GM19455 (cell line): ENCODE results near the gene OS9.

Experiments
- ATAC-seq: cut with Tn5 transposase; IDR thresholded peaks from one replicate; pipeline ENCODE4 v1.9.1; 2021; ENCODE audit not compliant: unreplicated experiment

OS9 gene

GRCh38 chr12:57735952-57736740 is 42.2 kb downstream of the OS9 start:
- no peak for ATAC-seq

- ATAC-seq: no peak
Measured at GRCh38 chr12:57736741-57737466, 43.0 kb downstream of the OS9 start.

- no peak for ATAC-seq
Measured at GRCh38 chr12:57737467-57738460, 43.8 kb downstream of the OS9 start.

- no peak for ATAC-seq
Measured at GRCh38 chr12:57738661-57739237, 44.8 kb downstream of the OS9 start, which contains the start of gene AGAP2. AGAP2 (minus strand) TSS chr12:57738742; CDS start chr12:57738246, 496 bp downstream.

GRCh38 chr12:57739387-57739786 is 45.5 kb downstream of the OS9 start:
- no peak for ATAC-seq

- no peak for ATAC-seq
Measured at GRCh38 chr12:57739914-57740538, 46.1 kb downstream of the OS9 start.

- peak; percentile 42 for ATAC-seq
Measured at GRCh38 chr12:57740656-57741412, 46.9 kb downstream of the OS9 start.

GRCh38 chr12:57741413-57741789 is 47.5 kb downstream of the OS9 start:
- no peak for ATAC-seq

GRCh38 chr12:57741844-57742738 is 48.2 kb downstream of the OS9 start:
- peak; percentile 60 for ATAC-seq

- no peak for ATAC-seq
Measured at GRCh38 chr12:57743769-57744168, 49.8 kb downstream of the OS9 start.

GRCh38 chr12:57744194-57744776 is 50.4 kb downstream of the OS9 start:
- ATAC-seq: peak; percentile 35

GRCh38 chr12:57744777-57745484 is 51.0 kb downstream of the OS9 start, which contains the start of gene TSPAN31:
TSPAN31 (plus strand) TSS chr12:57745039; CDS start chr12:57745155, 116 bp downstream.
- peak; percentile 79 for ATAC-seq

- ATAC-seq: no peak
Measured at GRCh38 chr12:57745485-57745881, 51.6 kb downstream of the OS9 start.

- ATAC-seq: no peak
Measured at GRCh38 chr12:57746025-57746424, 52.1 kb downstream of the OS9 start.

GRCh38 chr12:57749061-57749460 is 55.1 kb downstream of the OS9 start:
- ATAC-seq: no peak

GRCh38 chr12:57750561-57751431 is 56.9 kb downstream of the OS9 start:
- no peak for ATAC-seq

- ATAC-seq: no peak
Measured at GRCh38 chr12:57751432-57751787, 57.5 kb downstream of the OS9 start.
